Measurements from ENCODE around the gene FGF14. TPM values are rescaled to one million over a fixed set of nuclear protein-coding genes. Genes with fewer than 3 reads are reported as not detected.

FGF14 gene
- total and polyA plus RNA-seq, 2 of the 4 experiments (the other 2 are of a cell fraction): under 0.01 TPM; not detected in 1

DNA sequence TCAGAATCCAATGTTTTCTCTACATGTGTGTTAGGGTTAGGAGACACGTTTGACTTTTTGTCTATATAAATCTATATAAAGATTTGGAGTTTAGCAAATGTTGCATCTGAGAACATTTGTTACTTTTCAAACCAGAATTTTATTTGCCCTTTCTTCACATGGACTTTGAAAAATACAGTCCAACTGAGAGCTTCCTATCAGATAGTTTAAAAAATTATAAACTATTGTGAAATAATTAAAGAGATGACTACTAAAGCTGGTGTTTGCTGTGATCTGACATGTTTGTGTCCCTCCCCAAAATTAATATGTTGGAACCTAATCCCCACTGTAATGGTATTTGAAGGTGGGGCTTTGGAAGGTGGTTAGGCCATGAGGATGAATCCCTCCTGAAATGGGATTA lies 652.3 kb downstream of the FGF14 start:
- BruUV-seq (replicated peaks): no TSS peak
- H3K4me2 ChIP-seq (ENCODE audit: low read depth, low read length): no peak overlapping the region
- CTCF ChIA-PET: no interaction called here
- no peak for ATAC-seq (ENCODE audit: low read depth)
- no peak overlapping the region for H2AK5ac ChIP-seq (ENCODE audit: low read depth, low read length)
- intact Hi-C loops (cut with micrococcal nuclease) (no loop called here), dilution Hi-C loops (cut with HindIII; ENCODE audit: low sequenced_read_pairs, unreplicated experiment) (no loop called here), in situ Hi-C loops (cut with MboI; ENCODE audit: low sequenced_read_pairs) (no loop called here)
- H4K5ac ChIP-seq (ENCODE audit: low read depth, low read length): no peak overlapping the region
- no peak overlapping the region for H3K4me3 ChIP-seq (ENCODE audit: insufficient read depth, low read depth, low read length)
- no peak overlapping the region for H3K56ac ChIP-seq (ENCODE audit: extremely low read depth, insufficient read depth, low read length)
- no peak overlapping the region for H2BK5ac ChIP-seq (ENCODE audit: low read depth, low read length, poor library complexity, severe bottlenecking)
- H4K91ac ChIP-seq (ENCODE audit: insufficient read depth, low read depth, low read length): no peak overlapping the region
- H4K20me1 ChIP-seq (ENCODE audit: insufficient read depth, low read length): no peaks in the 10 kb centered on the region
- POLR2A ChIA-PET (ENCODE audit: unreplicated experiment): no interaction called here
- no peak for DNase-seq
- no peak overlapping the region for H3K27ac ChIP-seq (ENCODE audit: insufficient read depth, low read length)
- H2AK9ac ChIP-seq (replicated peaks; ENCODE audit: low read depth, low read length, poor library complexity): no peak overlapping the region
- H3K36me3 ChIP-seq (ENCODE audit: control insufficient read depth, insufficient read depth, low read length): no peaks in the 10 kb centered on the region
- TF ChIP-seq SMC3 (IDR thresholded peaks at IDR 0.05; ENCODE audit: low read depth, low read length) (no peak), CEBPB (IDR thresholded peaks at IDR 0.05; ENCODE audit: low read depth, low read length) (peak; percentile 43; the same call in 1 of the 2 replicates)
- no peaks in the 10 kb centered on the region for H3K27me3 ChIP-seq (ENCODE audit: control insufficient read depth, insufficient read depth, low read length)
- H4K8ac ChIP-seq (ENCODE audit: low read depth in 2 of 2, low read length in 2 of 2): no peak overlapping the region
- no peaks in the 10 kb centered on the region for H3K9me3 ChIP-seq (ENCODE audit: control insufficient read depth, insufficient read depth, low read length)
- H3K4ac ChIP-seq (ENCODE audit: low read depth, low read length): no peak overlapping the region
- no CpG with 5 or more reads among the region's 1 CpG for WGBS, 2 experiments (ENCODE audit: extremely low coverage in 2 of 2, insufficient read length in 1 of 2)
- no peak overlapping the region for H3K18ac ChIP-seq (ENCODE audit: low read depth, low read length)
- H3K79me1 ChIP-seq (ENCODE audit: low read depth in 1 of 2, low read length in 2 of 2): no peaks in the 10 kb centered on the region
- no peak overlapping the region for H3K14ac ChIP-seq (replicated peaks; ENCODE audit: low read depth, low read length)
- no peaks in the 10 kb centered on the region for H3K4me1 ChIP-seq (ENCODE audit: control insufficient read depth, insufficient read depth, low read length)
- no peak overlapping the region for H2BK20ac ChIP-seq (ENCODE audit: low read depth, low read length)
- no peak overlapping the region for H3K9ac ChIP-seq (ENCODE audit: low read depth, low read length)
- H2AFZ ChIP-seq (replicated peaks; ENCODE audit: low read length, poor library complexity): no peak overlapping the region
- no peak overlapping the region for H2BK120ac ChIP-seq (ENCODE audit: low read depth, low read length)
- no peaks in the 10 kb centered on the region for H3K9me1 ChIP-seq (ENCODE audit: insufficient read depth, low read length)
- no peak overlapping the region for H2BK15ac ChIP-seq (ENCODE audit: low read depth, low read length)
- H3K23ac ChIP-seq (ENCODE audit: low read depth, low read length): no peak overlapping the region

All from IMR-90 (cell line).